ENCODE results near the gene GASK1A.
A peak's percentile ranks its signal among the peaks of the same experiment; 100 is the strongest.
"Not testable (repeated sequence)": the region's sequence is repeated elsewhere in the genome, so short reads cannot be mapped to it uniquely, and the experiment has no call there.

GASK1A gene

DNA sequence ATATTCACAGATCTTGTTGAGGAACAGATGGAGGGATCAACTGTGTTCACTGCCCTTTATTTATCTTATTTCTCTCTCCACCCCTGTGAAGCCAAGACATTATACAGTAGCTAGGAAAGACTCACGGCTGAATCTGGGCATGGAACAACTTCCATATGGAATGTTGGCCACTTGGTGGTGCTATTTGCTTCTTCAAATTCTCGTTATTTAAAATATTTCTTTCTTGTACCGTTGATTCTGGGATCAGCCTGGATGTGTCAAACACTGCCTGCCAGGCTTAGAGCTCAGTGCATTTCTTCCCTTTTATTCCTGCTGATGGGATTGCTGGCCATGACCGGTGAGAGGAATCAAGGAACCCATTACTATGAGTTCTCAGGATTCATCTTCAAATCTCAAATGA is 17.5 kb upstream of the GASK1A start:
- TF ChIP-seq POLR2A (IDR thresholded peaks at IDR 0.05; ENCODE audit: extremely low read depth, insufficient read length) (no peak), MYC (IDR thresholded peaks at IDR 0.05; ENCODE audit: low read depth, low read length) (no peak), CTCF (IDR thresholded peaks at IDR 0.05; ENCODE audit: low read depth, low read length) (no peak)
- TF ChIP-seq, protein P1, sequence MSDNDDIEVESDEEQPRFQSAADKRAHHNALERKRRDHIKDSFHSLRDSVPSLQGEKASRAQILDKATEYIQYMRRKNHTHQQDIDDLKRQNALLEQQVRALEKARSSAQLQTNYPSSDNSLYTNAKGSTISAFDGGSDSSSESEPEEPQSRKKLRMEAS (IDR thresholded peaks at IDR 0.05; ENCODE audit: low read depth, low read length) = no peak
- peak; percentile 42 for DNase-seq (ENCODE audit: low read depth)
- no peak overlapping the region for H3K4me3 ChIP-seq (ENCODE audit: low read depth, low read length)

DNA sequence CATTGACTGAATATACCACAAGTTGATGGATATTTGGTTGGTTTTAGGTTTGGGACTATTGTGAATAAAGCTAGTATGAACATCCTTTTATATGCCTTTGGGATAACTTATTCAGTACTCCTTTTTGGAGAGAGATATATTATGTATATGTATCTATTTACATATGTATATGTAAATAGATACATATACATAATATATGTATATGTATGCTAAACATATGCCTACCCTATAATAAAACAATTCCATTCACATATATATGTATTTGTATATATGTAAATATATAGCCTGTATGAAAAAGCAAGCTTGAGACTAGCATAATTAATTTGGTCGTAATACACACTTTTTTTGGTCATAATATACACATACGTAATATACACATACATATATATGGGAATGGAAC is 15.8 kb upstream of the GASK1A start:
- no peak for TF ChIP-seq MYC (IDR thresholded peaks at IDR 0.05; ENCODE audit: low read depth, low read length)
- TF ChIP-seq, protein P1 (IDR thresholded peaks at IDR 0.05; ENCODE audit: low read depth, low read length) = no peak
- TF ChIP-seq CTCF (IDR thresholded peaks at IDR 0.05; ENCODE audit: low read depth, low read length) = no peak
- no peak for TF ChIP-seq POLR2A (IDR thresholded peaks at IDR 0.05; ENCODE audit: extremely low read depth, insufficient read length)
- no peak for DNase-seq (ENCODE audit: low read depth)
- no peak overlapping the region for H3K4me3 ChIP-seq (ENCODE audit: low read depth, low read length)

DNA sequence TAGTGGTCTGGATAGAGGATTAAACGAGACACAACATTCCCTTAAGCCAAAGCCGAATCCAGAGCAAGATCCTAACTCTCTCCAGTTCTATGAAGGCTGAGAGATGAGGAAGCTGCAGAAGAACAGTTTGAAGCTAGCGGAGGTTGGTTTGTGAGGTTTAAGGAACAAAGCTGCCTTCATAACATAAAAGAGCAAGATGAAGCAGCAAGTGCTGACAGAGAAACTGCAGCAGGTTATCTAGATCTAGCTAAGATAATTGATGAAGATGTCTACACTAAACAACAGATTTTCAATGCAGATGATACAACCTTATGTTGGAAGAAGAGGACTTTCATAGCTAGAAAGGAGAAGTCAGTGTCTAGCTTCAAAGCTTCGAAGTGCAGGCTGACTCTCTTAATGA is 14.8 kb upstream of the GASK1A start:
- DNase-seq (ENCODE audit: low read depth) = no peak
- H3K4me3 ChIP-seq (ENCODE audit: low read depth, low read length) = no peak overlapping the region
- TF ChIP-seq CTCF (IDR thresholded peaks at IDR 0.05; ENCODE audit: low read depth, low read length) = no peak

- TF ChIP-seq MYC (IDR thresholded peaks at IDR 0.05; ENCODE audit: low read depth, low read length) (no peak), POLR2A (IDR thresholded peaks at IDR 0.05; ENCODE audit: extremely low read depth, insufficient read length) (no peak), CTCF (IDR thresholded peaks at IDR 0.05; ENCODE audit: low read depth, low read length) (no peak)
- TF ChIP-seq, protein P1 (IDR thresholded peaks at IDR 0.05; ENCODE audit: low read depth, low read length) = no peak
- DNase-seq (ENCODE audit: low read depth) = no peak
- no peak overlapping the region for H3K4me3 ChIP-seq (ENCODE audit: low read depth, low read length)
Observed at GRCh38 chr3:42970557-42970956, 8.6 kb upstream of the GASK1A start.

DNA sequence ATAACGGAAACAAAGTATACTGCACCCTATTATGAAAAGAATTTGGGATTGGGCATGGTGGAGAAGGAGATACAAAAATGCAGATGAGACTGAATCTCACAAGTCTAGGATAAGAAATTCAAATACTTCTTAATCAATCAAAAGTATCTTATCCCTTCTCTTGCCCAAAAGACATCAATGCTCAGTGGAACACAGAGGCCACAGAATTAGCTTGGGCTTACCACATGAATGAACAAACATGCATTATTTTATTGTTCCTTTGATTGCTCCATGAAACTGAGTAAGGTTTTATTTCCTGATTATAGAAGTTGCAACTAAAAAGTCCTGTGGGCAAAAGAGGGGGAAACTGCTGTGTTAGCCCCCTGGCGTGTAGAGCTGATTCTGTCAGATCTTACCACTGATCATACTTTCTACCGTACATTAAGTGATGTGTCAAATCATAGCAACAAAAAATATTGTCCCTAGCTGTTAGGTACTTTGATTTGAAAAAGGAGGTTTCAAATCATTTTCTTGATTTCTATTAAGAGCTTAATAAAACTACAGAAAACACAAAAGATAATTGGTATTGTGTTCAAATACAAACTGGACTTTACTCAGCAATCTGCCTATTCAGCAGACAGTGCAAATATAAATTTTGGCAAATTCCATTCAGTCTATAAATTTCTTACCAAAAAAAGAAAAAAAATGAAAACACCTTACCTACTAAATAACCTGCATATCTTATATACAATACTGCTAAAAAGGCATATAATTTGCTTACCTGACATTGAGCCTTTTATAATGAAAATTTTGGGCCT is 7.9 kb upstream of the GASK1A start:
- no peak for DNase-seq (ENCODE audit: low read depth)
- TF ChIP-seq MYC (IDR thresholded peaks at IDR 0.05; ENCODE audit: low read depth, low read length) (no peak), CTCF (IDR thresholded peaks at IDR 0.05; ENCODE audit: low read depth, low read length) (no peak), POLR2A (IDR thresholded peaks at IDR 0.05; ENCODE audit: extremely low read depth, insufficient read length) (no peak)
- TF ChIP-seq, protein P1 (IDR thresholded peaks at IDR 0.05; ENCODE audit: low read depth, low read length) = no peak

DNA sequence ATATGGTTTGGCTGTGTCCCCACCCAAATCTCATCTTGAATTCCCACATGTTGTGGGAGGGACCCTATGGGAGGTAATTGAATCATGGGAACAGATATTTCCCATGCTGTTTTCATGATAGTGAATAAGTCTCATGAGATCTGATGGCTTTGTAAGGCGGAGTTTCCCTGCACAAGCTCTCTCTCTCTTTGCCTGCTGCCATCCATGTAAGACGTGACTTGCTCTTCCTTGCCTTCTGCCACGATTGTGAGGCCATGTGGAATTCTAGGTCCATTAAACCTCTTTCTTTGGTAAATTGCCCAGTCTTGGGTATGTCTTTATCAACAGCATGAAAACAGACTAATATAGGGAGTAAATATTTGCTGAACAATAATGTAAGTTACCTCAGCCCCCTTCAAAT is 4.2 kb upstream of the GASK1A start:
- not testable (repeated sequence) for DNase-seq (ENCODE audit: low read depth)

More for the DNA sequence above, 7.9 kb upstream of the GASK1A start:
- H3K4me3 ChIP-seq (ENCODE audit: low read depth, low read length) = no peak overlapping the region

More for the DNA sequence above, 4.2 kb upstream of the GASK1A start:
- H3K4me3 ChIP-seq (ENCODE audit: low read depth, low read length) = not testable (repeated sequence)
